ENCODE data around the gene HECW1. TPM values are rescaled to one million over a fixed set of nuclear protein-coding genes. Genes with fewer than 3 reads are reported as not detected.

The HECW1 gene
- total RNA-seq, 1 experiment from 2014 or later, result 2.4 TPM

DNA sequence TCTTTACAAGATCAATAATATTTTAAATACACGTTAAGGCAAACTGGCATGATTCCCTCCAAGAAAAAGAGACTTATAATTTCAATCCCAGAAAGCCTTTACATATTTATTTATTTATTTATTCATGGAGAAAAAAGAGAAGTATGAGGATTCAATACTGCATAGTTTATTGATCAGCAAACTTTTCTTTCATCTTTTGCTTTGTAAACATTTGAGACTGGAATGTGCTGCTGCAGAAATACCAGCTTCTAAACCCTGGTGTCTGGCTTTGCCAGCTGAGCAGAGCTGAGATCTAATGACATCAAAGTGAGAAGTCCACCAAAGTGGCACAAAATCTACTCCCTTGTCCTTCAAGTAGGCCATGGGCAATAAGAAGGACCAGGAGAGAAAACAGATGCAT, 376.8 kb downstream of the HECW1 start:
- no peak for DNase-seq (ENCODE audit: low read depth)

DNA sequence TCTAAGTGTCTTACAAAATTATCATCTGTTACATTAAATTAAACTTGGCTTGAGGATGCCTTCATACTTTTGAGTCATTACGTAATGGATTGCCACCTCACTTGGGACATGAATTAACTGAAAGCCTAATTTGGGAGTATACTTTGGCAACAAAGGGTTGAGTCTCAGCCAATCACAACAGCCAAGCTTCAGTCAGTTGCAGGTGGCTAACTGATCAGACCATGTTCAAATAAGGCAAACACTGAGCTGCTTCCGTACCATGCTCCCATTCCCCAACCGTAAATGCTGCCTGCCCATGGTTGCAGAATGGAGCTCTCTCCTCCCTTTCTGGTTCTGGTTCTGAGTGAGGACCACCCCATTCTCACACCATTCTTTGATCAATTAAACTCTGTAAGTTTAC, 377.6 kb downstream of the HECW1 start:
- DNase-seq (ENCODE audit: low read depth), result no peak

DNA sequence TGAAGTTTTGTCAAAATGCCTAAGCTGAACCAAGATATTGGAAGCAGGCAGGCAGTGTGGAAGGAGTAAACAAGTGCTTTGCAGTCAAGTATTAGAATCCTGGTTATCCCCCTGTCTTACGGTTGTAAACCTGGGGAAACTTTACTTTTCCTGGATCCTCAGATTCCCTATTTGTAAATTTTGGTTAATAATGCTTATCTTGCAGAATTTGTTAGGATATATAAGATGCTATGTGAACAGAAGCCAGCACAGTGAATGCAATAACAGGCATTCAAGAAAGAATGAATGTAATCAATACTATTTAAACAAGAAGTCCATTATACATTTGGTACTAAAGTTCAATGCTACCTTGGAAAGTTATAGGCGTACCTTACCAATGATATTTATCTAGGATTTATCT, 378.7 kb downstream of the HECW1 start:
- DNase-seq (ENCODE audit: low read depth), result no peak

DNA sequence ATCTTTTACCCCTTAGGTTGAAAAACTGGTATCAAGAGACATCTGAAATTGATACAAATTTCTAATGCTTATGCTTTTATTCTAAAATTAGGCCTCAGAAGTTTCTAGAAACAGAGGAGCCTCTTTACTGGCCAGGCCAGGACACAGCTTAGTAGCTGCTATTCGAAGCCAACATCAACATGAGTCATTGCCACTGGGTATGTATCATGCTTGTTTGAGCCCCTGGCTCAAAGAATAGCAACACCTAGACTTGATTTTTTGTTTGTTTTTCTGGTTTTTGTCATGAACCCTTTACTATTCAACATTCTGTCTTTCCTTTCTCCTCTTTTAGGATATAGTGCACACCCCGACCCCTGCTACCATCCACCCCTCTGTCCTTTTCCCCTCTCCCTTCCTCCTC, 379.5 kb downstream of the HECW1 start:
- peak; percentile 65 for DNase-seq (ENCODE audit: low read depth)

DNA sequence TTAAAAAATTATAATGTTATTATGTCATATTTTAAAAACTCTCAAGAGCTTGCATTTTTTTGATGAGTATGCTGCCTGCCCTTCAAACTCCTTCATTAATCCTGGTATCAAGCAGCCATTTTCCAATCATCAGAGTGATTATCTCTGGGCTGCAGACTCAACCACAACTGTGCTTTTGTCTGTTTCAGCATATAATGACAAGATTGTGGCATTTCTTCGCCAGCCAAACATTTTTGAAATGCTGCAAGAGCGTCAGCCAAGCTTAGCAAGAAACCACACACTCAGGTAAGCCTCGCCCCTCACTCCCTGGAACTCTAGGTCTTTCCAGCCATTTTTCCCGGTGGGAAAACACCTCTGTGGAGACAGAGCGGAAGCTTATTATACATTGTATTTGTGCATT, 380.4 kb downstream of the HECW1 start:
- no peak for DNase-seq (ENCODE audit: low read depth)

DNA sequence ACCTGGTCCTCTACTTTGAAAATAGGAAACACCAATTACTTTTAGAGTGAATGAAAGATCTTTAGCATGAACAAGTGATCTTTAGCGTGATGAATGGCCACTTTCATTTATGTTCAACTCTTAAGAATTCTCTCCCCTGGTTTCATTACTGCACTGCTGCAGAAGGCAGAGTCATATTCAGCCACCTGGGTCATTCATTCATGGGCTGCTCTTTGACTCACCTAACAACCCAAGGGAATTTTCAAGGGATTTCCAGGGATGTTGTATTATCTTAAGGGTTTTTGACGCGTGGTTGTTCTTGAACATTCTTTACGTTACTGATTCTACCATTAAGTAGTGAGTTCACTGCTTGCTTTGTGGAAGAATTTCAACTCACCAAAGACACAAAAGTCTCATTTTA, 383.1 kb downstream of the HECW1 start:
- no peak for DNase-seq (ENCODE audit: low read depth)

DNA sequence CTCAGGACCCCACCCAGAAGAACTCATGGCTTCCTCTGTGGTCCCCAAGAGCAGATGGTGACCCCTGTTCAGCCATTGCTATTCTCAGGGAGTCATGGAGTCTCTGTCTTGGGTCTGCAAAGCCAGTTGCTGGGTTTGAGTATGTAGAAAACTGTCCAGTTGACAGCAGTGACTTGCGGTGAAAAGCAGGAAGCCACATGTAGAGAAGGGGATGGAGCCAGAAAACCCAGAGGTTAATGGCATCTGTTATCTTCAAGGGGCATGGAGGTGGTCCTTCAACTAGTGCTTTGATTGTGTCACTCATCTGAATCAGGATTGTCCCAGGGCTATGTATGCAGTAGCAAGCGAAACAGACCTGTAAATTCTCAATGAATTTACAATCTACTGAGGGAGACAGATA, 384.1 kb downstream of the HECW1 start:
- DNase-seq (ENCODE audit: low read depth), result no peak

DNA sequence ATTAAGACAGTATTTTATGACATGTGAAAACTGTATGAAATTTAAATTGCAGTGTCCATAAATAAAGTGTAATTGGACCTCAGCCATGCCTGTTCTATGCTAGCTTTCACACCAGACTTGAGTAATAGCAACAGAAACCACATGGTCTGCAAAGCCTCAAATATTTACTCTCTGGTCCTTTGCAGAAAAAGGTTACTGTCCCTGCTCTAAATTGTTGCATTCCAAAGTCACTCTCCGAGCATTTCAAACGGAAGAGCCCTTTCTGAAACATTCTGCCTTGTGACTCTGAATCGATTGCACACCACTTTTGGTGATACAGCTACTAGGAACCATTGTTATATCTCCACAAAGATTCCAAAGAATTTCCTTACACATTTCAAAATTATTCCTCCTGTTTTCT, 389.4 kb downstream of the HECW1 start:
- DNase-seq (ENCODE audit: low read depth), result peak; percentile 27

DNA sequence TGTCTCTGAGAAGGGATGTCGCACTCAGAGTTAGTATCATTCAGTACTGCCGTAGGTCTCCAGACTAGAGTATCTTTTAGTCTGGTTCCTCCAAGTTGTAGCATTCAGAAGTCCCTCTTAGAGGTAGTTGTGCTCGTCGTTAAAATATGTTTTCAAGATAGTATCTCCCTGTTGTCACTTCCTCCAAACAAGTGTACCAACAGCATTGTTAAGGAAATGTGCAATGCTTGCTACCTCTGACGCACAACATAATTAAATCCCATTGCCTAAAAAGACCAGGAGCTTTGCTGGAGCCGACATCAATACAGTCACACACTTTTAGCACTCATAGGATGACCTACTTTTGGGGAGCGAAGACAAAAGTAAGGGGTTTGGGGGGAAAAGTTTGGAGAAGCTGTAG, 390.5 kb downstream of the HECW1 start:
- no peak for DNase-seq (ENCODE audit: low read depth)

DNA sequence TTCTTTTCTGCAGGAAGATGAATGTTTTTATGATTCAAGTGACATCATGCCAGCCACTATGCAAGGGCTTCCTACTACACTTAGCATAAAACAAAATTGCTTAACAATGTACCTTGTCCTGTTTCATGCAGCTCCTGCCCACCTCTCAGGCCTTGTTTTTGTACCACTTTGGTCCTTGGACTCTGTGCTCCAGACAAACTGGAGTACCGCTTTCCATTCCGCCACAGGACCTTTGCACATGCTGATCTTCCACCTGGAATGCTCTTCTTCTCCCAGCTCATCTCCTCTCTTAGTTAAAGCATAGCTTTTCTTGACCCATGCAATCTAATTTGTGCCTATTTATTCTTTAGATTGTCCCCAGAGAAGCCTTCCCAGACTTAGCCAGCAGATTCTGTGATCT, 393.0 kb downstream of the HECW1 start:
- no peak for DNase-seq (ENCODE audit: low read depth)

DNA sequence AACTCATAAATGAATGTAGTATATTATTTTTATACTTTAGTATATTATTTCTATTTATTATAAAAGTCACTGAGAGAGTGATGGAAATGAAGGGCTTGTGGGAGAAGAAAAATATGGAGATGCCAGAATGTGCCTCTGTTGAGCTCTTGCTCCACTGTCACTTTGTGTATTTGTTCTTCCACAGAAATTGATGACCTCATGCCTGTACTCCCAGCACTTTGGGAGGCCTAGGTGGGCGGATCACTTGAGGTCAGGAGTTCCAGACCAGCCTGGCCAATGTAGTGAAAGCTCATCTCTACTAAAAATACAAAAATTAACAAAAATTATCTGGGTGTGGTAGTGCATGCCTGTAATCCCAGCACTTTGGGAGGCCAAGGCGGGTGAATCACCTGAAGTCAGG, 394.0 kb downstream of the HECW1 start:
- DNase-seq (ENCODE audit: low read depth), result no peak

DNA sequence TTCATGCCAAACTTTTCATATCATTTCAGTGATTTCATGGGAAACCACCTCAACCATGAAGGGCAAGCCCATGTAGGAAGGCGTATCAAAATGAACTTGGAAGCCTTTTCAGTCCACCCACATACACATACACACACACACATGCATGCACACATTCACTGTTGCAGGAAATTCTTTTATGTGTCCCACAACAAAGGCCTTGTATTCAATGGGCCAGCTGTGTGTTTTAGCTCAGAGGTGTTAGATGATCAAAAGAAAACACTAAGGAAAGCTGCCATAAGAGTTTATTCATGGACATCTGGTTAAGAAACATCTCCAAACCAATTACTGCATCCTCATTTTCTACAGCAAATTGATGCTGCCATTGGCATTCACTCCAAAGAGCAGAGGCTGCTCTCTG, 396.0 kb downstream of the HECW1 start:
- DNase-seq (ENCODE audit: low read depth), result no peak

DNA sequence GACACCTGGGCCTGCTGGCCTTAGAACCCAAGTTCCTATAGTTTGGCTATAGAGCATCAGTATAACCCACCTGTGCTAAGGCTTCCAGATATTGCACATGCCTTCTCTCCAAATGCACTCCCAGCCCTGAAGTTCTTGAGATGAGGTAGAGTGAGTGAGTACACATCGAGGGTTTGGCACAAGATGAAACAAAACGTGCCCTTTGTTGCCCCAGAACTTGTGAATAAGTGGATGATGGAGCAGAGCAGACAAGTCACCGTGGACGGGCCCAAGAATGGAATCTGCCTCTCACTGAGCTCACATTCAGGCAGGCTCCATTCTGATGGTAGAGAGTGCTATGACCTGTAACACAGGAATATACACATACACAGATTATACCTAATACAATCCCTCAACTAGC, 397.5 kb downstream of the HECW1 start:
- no peak for DNase-seq (ENCODE audit: low read depth)

DNA sequence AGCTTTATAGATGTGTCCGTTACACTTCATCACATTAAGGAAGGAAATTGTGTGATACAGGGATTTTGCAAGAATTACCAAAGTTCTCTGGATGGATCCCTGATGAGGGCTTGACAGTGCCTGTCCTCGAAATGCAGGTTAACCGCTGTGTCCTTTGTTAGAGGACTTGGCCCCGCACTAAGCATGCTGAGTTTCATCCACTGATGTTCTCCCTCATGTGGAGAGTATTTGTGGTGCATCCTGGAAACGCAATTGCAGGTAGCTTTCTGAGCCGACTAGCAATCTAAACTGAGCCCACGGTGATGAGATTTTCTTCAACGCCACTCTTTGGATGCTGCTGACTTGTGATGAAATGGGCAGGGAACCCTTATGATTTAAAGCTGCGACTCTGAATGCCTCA, 398.6 kb downstream of the HECW1 start:
- DNase-seq (ENCODE audit: low read depth), result no peak

DNA sequence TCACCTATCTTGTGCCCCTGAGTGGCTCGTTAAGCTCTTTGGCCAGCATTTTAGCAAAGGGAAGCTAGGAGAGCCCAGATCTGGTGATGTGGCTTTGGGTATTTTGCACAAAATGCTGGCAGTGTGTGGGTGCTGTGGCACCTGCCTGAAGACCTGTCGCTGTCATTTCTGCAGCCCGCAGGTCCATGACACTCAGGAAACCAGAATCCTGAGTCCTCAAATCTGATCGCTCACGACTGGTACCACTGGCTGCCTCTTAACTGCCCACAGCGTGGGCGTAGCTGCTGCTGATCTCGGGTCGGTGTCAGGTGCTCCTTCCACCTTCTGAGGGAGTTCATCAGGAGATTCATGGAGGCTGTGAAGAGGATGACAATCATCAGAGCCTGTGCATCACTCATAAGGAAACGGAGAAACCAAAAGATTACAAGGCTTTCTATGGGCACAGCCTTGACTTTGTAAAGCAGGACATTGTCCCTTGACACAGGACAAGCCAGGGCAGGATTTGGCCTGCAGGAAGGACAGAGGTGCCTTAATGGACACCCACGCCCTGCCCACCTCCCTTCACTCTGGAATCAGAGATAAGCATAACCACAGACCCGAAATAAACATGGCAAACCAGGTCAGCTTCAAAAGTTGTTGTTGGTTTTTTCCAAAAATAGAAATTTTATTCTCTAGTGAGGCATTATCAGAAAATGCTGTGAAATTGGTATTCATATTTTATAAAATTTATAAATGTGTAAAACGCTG, 399.5 kb downstream of the HECW1 start:
- DNase-seq (ENCODE audit: low read depth), result no peak

DNA sequence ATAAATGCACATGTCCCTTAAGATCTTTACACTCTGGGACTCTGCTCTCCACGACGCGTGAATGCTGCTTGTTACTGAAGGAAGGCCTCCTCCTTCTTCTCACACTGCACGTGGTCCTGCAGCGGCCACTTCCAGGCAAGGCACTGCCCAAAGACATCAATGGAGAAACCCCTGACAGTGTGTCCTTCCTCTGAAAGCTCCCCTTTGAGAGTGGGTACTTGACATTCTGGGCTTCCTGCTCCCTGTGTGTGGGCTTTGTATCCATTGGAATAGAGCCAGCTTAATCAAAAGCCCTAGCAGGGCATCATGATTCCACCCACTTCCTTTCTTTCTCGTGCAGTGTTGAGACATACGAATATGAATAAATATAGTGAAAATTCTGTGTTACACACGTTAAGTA, 400.8 kb downstream of the HECW1 start:
- DNase-seq (ENCODE audit: low read depth), result peak; percentile 10

DNA sequence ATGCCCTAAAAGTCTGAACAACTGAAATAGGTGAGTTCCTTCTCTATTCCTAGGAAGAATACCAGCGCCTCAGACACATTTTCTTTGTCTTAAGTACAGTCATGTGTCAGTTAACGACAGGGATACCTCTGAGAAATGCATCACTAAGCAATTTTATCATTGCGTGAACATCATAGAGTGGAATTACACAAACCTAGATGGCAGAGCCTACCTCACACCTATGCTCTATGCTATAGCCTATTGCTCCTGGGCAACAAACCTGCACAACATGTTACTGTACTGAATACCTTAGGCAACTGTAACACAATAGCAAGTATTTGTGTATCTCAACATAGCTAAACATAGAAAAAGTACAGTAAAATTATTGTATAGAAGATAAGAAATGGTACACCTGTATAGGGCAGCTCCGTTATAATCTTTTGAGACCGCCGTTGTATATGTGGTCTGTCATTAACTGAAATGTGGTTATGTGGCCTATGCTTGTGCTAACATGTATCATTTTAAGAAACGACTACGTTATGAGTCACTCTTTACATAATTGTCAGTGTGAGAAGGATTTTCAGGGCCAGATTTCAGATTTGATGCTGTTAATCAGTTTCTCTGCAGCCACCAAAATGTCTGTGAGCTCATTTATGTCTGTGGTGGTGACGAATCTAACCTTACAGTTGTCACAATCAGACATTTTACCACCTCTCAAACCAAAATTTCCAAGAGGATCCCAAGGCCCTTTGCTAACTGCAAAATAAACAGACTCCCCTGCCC, 404.3 kb downstream of the HECW1 start:
- DNase-seq (ENCODE audit: low read depth), result peak; percentile 59

DNA sequence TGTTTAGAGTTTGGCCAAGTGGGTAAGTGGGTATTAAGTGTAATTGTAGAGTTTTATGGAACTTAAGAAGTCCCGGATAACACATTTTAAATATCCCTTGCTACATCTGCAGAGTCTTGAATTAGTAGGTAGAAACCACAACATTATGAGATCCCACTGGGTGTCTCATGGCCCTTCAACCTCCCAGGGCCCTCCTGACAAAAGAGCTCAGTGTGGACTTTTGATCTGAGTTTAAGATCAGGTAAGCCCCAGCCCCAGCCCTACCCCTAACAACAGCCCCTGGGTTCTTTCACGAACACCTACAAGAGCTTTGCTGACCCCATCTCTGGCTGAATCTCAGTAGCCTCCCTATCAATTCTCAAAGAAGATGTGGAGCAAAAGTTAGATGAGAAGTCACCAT, 405.0 kb downstream of the HECW1 start:
- no peak for DNase-seq (ENCODE audit: low read depth)

DNA sequence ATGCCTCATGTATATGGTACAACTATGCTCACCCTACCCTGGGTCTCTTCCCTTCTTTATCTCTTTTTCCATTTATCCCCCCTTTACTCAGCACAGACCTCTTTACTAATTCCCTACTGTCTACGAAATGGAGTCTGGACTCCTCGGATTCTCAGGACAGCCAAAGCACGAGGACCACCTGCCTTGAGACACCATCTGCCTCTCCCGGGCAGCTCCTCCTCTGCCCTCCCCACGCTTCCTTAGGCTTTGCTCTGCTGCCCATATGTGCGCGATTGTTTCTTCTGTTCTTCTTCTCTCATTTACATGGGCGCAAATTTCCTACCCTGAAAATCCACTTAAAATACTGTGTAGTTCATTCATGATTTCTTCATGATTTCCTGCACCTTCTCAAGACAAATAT, 407.8 kb downstream of the HECW1 start:
- DNase-seq (ENCODE audit: low read depth), result no peak

DNA sequence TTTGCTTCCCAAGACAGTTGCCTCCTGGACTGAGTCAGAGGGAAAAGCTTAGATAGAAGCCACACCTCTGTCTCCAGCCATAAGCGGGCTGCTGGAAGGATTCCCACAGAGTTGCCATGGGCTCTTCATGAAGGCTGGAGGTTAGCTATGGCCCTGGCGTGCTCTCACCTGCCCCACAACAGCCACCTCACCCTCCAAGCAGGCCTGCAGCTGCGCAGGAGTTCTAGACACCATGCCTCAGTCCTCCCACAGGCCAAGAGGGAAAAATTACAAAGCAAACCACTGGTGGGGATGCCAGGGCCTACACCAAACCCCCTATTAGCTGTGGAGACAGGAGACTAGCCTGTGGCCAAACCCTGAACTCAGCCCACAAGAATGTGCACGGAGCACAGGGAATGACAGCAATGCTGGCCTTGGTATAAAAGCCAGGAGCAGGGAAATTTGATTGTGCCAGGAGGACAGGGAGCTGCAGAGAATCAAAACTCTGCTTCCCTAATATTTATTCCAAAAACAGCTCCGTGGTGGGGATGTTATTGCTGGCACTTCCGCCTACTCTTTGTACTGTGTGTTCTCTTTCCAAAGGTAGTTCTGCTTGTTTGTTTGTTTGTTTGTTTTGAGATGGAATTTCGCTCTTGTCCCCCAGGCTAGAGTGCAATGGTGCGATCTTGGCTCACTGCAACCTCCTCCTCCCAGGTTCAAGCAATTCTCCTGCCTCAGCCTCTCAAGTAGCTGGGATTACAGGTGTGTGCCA, 410.1 kb downstream of the HECW1 start:
- peak; percentile 29 for DNase-seq (ENCODE audit: low read depth)

DNA sequence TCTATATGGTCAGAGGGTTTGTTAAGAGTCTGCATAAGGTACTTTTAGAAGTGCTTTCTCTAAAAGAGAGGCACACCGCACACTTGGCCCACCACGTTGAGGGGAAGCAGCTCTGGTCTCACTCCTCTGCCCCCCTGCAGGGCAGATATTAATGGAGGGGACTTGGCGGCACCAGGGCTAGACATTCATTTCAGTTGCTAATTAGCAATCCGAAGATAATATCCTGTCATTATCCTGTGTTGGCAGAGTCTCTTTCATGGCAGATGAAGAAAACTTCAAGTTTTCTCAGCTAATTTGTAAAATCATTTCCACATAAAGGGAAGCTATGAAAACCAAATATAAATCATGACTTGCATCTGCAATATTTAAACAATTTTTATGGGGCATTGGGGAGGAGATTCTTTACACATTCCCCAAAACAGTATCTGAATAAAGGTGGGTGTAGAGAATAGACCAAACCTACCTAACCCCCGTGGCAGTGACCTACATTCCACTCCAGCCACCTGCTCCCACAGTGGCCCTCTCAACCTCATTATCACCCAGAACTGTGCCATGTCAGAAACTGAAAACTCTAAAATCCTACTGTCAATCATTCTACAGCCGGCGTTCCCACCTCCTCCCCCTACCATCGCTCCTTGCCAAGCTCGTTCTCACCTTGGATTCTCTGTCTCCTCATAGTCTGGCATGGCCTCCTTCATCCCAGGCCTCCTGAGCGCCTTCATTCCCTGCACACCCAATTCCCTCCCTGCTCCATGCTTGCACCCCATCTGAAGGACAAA, 416.3 kb downstream of the HECW1 start:
- no peak for DNase-seq (ENCODE audit: low read depth)

All from HT1080 (cell line).